Epidermal melanocyte (primary cell): ENCODE measurements around the gene ADAMTS14.

ENCODE experiments used
- DNase-seq: peaks from one replicate; pipeline ENCODE4 v3.0.0; 2011; ENCODE audit warnings: low spot score; ENCODE audit not compliant: insufficient read length

Gene ADAMTS14

DNA sequence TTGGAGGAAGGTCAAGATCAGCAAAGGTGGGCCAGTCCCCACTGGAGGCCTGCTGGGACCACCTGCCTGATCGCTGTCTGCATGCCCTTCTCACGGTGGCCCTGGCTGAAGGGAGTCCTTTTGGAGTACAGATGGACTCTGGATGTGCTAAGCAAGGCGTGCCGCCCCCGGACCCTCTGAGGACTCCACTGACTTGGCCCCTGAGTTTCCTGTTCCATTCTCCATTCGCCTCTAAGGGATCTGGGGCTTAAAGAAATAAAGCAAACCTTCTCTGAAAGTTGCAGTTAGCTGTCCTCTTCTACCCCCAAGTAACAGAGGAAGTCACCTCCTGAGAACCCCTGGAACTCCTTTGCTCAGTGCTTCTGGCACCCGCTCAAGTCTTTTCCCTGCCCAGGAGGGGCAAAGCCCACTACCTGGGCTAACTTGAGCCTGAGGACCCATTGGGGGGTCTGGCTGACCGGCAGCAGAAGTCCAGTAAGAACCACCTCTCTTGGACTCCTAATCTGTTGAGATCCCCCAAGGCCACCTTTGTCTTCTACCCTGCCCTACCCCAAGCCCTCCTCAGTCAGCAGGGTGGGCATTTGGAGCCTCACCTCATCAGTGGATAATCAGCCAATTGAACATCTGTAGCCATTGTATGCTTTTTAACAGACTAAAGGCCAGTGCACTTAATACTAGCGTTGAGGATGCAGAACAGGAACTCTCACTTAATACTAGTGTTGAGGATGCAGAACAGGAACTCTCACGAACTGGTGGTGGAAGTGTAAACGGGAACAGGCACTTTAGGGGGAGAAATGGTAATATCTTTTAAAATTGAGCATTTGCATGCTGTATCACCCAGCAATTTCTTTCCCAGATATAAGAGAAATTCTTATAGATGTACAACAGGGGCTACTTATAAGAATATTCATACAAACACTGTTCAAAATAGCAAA is 110.7 kb downstream of the ADAMTS14 start:
- DNase-seq = no peak

DNA sequence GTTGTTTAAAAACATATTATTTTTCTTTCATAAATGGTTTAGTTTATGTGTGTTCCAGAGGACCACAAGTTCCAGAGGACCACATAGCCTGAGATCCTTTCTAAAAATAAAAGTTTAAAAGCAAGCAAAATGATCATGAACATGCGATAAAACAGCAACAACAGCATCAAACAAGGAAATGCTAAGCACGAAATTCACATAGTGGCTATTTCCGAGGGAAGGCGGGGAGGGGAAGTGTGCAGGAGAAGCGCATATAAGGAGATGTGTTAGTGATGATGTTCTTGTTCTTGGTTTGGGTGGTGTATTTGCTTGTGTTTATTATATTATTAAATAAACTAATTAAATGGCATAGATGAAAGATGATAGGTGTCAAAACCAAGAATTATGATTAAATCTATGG is 111.7 kb downstream of the ADAMTS14 start:
- DNase-seq = no peak

- DNase-seq = no peak
Observed at GRCh38 chr10:70784471-70784870, 112.2 kb downstream of the ADAMTS14 start.

DNA sequence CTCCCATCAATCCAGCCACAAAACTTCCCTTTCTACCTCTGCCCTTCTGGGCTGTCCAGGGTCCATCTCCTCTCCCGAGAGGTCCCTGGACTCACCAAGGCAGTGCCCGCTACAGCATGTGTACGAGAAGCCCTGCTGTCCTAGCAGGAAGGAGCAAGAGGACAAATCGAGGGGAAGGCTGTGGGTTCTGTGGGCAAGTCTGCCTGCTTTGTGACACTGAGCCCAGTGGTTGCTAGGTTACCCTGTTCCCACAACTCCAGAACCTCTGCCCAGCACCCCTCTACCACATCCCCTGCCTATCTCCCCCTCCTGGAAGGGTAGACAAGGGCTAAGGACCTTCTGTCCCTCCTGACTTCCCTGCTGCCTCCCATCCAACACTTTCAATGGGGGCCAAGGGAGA is 112.9 kb downstream of the ADAMTS14 start, which contains the start of gene TBATA:
Gene TBATA (minus strand): TSS at position 188 of the 400 bp plus-strand sequence. CDS start 1,998 bp downstream, outside the sequence.
- DNase-seq = no peak

GRCh38 chr10:70786799-70787415 is 114.6 kb downstream of the ADAMTS14 start:
- DNase-seq = no peak

DNA sequence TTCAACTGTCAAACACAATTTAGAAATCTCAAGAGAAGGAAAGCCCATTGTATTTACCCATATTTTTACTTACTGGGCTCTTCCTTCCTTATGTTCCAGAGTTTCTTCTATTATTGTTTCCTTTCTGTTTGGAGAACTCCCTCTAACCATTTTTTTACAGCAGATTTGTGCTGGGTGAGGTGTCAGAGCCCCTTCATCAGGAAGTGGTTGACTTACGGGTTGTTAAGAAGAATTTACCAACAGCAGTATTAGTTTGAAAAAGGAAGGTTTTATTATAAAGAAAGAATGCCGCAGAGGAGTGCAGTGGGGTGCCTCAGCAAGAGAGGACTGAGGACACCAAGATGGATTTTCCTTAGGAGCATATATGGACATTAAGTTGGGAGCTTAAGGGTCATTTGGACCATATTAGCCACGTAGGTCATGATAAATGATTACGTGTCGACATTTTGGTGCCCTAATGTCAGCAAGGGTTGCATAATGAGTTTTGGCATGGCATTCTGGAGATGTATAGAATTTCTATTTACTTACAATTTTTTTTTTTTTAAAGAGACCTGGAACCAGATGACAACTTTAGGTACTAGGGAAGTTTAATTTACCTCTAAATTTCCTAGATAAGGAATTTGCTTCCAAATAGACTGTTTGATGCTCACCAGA is 119.2 kb downstream of the ADAMTS14 start:
- no peak for DNase-seq

- no peak for DNase-seq
Observed at GRCh38 chr10:70795613-70796012, 123.3 kb downstream of the ADAMTS14 start.

DNA sequence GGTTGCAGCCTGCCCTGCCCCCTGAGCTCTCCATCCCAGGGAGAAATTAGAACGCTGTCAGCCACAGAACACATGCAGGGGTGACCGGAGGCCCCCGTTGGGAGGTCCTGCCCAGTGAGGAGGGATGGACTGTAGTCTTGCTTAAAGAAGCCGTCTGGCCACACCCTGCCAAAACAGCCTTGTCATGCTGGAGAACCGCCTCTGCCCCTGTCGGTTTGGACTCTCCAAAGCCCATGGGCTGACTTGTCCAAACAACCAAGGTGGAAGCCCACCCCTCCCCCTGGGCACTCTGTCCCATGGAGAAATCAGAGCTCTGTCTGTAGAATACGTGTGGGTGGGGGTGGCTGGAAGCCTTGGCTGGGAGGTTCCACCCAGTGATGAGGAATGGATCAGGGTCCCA is 125.5 kb downstream of the ADAMTS14 start:
- no peak for DNase-seq

GRCh38 chr10:70799124-70799523 is 126.8 kb downstream of the ADAMTS14 start:
- DNase-seq = no peak

GRCh38 chr10:70801854-70802253 is 129.5 kb downstream of the ADAMTS14 start:
- no peak for DNase-seq

- no peak for DNase-seq
Observed at GRCh38 chr10:70803775-70804420, 131.6 kb downstream of the ADAMTS14 start.

DNA sequence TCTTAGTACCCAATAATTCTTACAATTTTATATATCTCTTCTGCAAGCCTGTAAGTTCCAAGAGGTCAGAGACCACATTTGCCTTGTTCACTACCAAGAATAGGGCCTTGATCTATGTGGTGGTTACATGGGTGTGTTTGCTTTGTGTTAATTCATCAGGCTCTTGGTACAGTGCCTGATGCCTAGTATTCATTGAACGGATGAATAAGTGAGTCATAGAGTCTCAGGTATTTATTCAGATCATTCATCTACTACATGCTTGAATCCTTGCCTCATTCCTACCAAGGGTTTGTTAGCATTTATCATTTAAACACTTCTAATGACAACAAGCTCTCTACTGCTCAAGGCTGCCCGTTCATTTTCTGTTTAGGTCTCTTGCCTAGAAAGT is 132.1 kb downstream of the ADAMTS14 start:
- no peak for DNase-seq

GRCh38 chr10:70805619-70806215 is 133.4 kb downstream of the ADAMTS14 start:
- DNase-seq = no peak

GRCh38 chr10:70806841-70807240 is 134.5 kb downstream of the ADAMTS14 start:
- DNase-seq = no peak

GRCh38 chr10:70807556-70807955 is 135.2 kb downstream of the ADAMTS14 start:
- no peak for DNase-seq

DNA sequence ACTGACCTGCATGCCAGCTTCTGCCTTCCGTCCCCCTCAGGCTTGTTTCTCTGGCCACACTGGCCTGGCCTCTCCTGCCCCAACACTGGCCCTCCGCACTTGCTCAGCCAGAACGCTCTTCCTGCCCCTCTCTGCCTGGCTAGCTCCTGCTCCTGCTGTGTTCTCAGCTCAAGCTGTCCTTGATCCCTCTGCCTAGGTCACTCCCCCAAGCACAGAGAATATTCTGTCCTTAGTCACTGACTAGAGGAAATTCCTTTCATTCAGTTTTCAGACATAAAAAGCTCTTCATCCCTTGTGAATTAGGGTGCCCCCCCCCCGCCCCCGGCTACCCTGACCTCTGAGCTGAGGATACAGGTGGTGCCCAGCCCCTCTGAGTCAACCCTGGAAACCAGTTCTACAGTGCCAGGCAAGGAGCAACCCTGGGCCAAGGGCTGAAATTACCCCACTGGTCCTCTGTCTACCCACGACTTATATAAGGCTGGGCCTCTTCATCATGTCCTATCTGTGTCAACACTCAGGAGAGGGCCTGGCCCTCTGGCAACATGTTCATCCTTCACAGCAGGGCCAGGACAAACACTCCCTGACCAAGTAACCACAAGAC is 136.8 kb downstream of the ADAMTS14 start:
- no peak for DNase-seq

DNA sequence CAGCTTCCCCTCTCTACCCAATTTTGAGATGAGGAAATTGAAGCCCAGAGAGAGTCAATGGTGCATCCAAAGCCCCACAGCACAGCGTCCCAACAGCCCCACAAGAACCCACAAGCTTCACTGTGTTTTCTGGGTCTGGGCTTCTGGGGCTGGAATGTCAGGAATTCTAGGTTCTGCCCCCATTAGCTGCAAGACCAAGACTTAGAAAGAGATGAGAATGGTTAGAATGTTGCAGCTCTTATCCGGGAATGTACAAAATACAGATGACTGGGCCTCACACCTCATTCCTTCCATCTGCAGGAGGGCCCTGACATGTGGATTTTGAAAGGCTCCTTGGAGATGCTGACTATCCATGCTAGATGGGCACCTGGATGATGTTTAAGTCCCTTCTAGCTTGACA is 137.4 kb downstream of the ADAMTS14 start:
- DNase-seq = no peak

- no peak for DNase-seq
Observed at GRCh38 chr10:70810967-70811366, 138.7 kb downstream of the ADAMTS14 start.

DNA sequence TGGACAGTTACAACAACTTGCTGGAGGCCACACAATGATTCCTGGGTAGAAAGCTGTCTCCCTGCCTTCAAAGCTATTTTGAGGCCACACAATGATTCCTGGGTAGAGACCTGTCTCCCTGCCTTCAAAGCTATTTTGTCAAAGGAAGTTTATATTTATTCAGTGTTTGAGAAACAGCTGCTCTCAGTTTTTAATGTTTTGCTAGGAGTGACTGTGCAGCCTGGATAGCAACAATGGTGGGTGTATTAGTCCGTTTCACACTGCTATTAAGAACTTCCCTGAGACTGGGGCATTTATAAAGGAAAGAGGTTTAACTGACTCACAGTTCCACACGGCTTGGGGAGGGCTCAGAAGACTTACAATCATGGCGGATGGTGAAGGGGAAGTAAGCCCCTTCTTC is 139.6 kb downstream of the ADAMTS14 start:
- DNase-seq = no peak
